Measurements from ENCODE around the gene SMAD3.

GRCh38 chr15:67117370-67117769 lies 52.0 kb downstream of the SMAD3 start:
- no peak for TF ChIP-seq CTCF (conservative IDR thresholded peaks at IDR 0.05; ENCODE audit: low read length)
- TF ChIP-seq EZH2phosphoT487 (IDR thresholded peaks at IDR 0.05; ENCODE audit: borderline replicate concordance, low read depth, low read length), result no peak
